Midbrain (tissue), 1 donor: ENCODE data around the gene PDHB.
"Not testable (repeated sequence)": the region's sequence is repeated elsewhere in the genome, so short reads cannot be mapped to it uniquely, and the experiment has no call there.

Experiments used
- DNase-seq: peaks from one replicate; lab custom pipeline; 2025; lab: John Stamatoyannopoulos, UW

The PDHB gene

GRCh38 chr3:58437276-58437675 is 3.6 kb upstream of the PDHB start:
- DNase-seq: not testable (repeated sequence)

GRCh38 chr3:58434990-58435389 is 1.4 kb upstream of the PDHB start:
- DNase-seq: no peak

GRCh38 chr3:58434511-58434910 is 879 bp upstream of the PDHB start:
- DNase-seq: no peak

- no peak for DNase-seq
Observed at GRCh38 chr3:58434168-58434504, 504 bp upstream of the PDHB start.

DNA sequence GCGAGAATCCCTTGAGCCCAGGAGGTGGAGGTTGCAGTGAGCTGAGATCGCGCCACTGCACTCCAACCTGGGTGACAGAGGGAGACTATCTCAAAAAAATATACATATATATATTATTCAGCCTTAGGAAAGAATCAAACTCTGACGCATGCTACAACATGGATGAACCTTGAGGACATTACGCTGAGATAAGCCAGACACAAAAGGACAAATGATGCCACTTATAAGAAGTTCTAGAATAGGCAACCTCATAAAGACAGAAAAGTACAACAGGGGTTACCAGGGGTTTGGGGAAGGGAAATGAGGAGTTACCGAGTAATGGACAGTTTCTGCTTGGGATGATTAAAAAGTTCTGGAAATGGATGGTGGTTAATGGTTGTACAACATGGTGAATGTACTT is 727 bp downstream of the PDHB start:
- no peak for DNase-seq

- DNase-seq: no peak
Observed at GRCh38 chr3:58429657-58430056, 4.0 kb downstream of the PDHB start.

DNA sequence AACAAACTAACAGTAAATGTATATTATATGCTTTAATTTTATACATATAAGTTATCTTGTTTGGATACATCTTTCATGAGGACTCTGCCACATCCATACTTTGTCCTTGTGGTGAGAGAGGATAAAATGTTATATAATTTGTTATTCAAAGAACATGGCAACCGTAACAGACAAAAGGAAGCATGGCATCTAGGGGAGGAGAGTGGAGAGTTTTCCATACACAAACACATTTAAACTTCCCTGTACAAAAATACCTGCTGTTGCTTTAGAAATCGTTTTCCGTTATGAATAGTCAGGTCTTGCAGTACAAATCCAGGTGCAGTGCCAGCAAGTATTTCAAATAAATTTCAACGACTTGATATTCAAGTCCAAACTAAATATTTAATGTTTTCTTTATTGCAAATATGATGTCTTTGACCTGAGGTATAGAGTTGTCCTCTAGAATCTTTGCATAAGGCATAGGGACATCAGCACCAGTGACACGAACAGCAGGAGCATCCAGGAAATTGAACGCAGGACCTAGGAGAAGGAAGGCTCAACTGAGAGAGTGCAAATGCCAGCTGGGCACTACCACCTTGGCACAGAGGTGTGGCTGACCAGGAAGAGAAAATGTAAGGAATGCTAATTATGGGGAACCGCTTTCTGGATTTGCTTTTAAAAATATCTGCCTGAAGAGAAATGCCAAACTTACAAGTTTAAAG is 5.8 kb downstream of the PDHB start:
- DNase-seq: no peak

- no peak for DNase-seq
Observed at GRCh38 chr3:58425782-58426181, 7.8 kb downstream of the PDHB start.

DNA sequence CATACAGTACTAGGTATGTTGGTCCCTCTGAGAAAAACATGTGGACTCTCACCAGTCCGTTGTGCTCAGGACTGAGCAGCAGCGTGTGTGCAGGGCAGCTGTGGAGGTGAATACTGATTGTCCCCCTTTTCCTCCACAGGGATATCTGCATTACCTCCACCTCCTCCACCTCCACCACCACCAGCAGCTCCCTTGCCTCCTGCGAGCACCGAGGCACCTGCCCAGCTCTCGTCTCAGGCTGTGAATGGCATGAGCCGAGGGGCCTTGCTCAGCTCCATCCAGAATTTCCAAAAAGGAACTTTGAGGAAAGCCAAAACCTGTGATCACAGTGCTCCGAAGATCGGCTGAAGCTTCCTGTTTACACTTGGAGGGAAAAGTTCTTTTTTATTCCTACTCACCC is 9.0 kb downstream of the PDHB start:
- no peak for DNase-seq

DNA sequence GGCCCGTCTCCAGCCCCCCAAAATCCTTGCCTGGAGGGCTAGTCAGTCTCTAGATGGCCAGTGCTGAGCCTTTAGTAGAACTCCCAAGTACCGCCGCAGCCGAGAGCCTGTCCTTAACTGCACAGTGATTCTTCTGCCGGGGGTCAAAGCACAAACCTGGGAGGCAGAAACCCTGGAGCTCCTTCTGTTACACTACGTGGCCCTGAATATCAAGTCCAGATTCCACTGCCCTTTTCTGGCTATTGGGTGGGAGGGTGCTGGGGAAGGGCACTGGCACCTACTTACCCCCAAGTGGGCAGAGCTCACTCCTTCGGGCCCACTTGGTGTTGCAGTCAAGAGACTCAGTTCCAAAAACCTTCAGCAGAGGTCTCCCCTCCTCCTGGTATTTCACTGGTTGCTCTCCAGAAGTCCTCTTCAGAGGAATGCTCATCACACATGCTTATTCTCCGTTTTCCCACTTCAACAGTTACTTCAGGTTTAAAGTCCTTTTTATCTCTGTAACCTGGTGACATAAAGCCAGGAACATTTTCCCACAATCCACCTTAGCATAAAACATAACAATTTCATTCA is 10.8 kb downstream of the PDHB start:
- DNase-seq: no peak

DNA sequence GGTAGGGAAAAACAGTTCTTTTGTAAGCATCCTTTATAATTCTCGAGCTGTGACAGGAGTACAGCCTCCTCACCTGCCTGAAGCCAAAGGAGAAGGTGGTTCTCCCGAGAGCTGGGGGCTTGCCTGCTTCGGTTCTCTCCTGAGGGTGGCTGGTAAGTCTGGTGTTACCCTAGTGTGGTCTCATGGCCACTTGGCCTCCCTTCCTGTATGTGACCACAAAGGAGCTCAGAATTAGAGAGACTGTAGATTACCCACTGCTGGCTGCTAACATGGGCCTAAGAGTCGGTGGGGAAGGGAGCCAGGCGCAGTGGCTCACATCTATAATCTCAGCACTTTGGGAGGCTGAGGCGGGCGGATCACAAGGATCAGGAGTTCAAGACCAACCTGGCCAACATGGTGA is 12.6 kb downstream of the PDHB start:
- no peak for DNase-seq

DNA sequence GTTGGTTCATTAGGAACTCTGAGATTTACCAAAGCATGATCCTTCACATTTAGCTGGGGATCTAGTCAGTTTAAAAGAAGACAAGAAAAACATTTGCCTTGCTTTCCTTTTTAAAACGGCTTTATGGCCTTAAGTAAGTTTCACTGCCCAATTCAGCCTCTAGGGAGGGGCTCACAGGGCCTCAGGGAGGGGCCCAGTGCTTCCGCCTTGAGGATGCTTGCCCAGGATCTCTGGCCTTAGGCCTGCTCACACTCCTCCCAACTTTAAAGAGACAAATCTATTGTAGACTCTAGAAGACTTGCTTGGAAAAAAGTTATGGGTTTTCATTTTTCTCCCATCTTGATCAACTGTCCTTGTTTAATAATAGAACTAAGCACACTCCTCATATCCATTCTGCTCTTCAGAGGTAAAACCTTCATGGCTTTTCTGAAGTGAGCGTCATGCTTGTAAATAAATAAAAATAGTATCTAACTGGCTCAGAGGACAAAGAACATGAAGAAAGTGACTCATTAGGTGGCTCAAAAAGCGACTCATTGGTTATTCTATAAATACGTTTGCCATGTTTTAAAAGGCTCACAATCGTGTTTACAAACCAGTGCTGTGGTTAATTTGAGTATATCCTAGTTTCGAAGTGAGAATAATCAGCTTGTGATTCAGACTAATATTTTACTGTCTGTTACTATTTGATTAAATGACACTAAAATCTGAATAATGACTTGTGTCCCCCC is 13.7 kb downstream of the PDHB start:
- DNase-seq: no peak

GRCh38 chr3:58418227-58418626 is 15.4 kb downstream of the PDHB start:
- no peak for DNase-seq

GRCh38 chr3:58417075-58417474 is 16.6 kb downstream of the PDHB start:
- no peak for DNase-seq

- no peak for DNase-seq
Observed at GRCh38 chr3:58416191-58416590, 17.4 kb downstream of the PDHB start.

GRCh38 chr3:58414538-58415197 is 19.0 kb downstream of the PDHB start:
- peak; percentile 75 for DNase-seq

DNA sequence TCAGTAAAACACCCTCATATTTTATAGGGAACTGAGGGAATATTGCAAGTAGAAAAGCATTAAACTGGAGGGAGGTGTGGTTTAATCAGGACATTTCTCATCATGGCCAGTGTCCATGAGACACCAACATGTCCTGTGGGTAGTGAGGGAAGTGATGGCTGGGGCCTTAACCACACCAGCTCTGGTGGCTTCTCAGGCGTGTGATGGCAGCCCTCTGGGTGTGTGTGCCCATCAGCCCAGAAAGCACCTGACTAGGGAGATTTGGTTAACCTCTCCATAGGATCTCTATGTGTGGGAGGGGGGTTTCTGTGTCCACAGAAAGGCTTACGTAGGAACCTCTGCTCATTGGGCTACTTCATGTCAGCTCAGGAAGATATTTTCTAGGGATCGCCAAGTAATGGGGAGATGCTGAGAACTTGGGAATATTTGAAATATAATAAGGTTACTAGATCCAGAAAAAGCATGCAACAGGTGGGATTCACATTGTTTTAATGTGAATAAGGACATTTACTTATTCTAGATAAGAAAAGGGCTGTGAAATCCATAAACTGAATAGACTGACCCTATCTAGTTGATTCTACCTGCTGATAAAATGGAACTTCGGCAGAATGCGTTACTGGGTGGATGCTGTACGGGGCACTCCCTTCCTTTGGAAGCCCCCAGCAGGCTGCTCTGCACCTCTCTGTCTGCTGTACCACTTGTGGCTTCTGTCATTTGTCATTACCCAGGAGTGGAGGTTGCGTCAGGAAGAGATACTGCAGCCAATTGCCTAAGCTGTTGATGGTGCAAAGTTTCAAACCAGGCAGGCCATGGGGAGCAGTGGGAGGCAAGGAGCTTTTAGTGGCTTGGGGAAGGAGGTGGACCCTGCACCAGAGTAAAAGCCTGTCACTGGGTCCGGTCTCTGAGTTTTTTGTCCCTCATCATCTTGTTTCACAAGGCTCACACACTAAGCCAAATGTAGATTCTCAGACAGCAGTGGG is 21.5 kb downstream of the PDHB start:
- no peak for DNase-seq

GRCh38 chr3:58411036-58411435 is 22.6 kb downstream of the PDHB start:
- no peak for DNase-seq

GRCh38 chr3:58409663-58410062 is 24.0 kb downstream of the PDHB start:
- DNase-seq: no peak

DNA sequence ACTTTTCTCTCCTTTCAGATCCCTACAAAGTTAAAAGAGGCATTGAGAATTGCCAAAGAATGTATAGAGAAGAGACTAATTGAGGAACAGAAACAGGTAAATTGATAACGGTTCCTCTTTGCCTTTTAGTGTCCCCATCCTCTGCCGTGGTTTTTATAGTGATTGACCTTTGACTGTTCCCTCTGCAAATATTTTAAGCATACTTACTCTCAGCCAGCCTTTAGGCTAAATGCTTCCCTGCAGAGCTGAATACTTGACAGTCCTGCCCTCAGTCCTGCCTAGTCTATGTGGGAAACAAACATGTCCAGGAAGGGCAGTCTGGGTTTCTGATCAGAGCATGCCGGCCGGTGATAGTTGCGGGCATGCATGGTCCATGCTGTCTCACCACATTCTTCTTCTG is 24.7 kb downstream of the PDHB start:
- DNase-seq: no peak

DNA sequence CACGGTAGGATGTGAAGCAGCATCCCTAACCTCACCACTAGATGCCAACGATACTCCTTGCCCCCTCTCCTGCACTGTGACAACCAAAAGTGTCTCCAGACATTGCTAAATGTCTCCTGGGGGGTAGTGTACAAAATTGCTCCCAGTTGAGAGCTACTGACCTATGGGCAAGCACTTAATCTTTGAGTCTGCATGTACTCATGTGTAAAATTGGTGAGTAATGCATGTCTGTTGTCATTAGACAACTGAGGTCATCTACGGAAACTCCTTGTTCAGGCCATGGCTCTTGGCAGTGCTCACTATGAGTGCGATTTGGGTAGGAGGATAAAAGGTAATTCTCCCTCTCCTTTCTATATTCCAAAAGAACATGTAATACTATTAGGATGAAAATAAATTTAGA is 29.2 kb downstream of the PDHB start:
- no peak for DNase-seq
